A673 (cell line): ENCODE data around the gene FGD4. TPM values are rescaled to one million over a fixed set of nuclear protein-coding genes. Genes with fewer than 3 reads are reported as not detected.
A peak's percentile ranks its signal among the peaks of the same experiment; 100 is the strongest.

Experiments used
- Bru-seq: library from RNA; stranded (reverse); fragments of 400-500 nt; gene quantifications from one replicate; lab custom pipeline; 2021; lab: Mats Ljungman, UMichigan
- BruChase-seq, 2 experiments: library from RNA; stranded (reverse); fragments of 400-500 nt; gene quantifications; one replicate each; lab custom pipeline; 2021; lab: Mats Ljungman, UMichigan
- BruUV-seq: library from RNA; stranded (reverse); fragments of 400-500 nt; replicated peaks from 2 replicates; lab custom pipeline; 2021; lab: Mats Ljungman, UMichigan
- CTCF ChIA-PET: fragments of 300-600 bp; sonication (Branson Sonifier 250); formaldehyde crosslinking; loops from one replicate; lab custom pipeline; 2022; ENCODE audit warnings: antibody characterized with exemption; lab: Charles Lee
- POLR2A ChIA-PET: fragments of 300-600 bp; sonication (Branson Sonifier 250); formaldehyde crosslinking; loops from one replicate; lab custom pipeline; 2022; ENCODE audit warnings: antibody characterized with exemption; ENCODE audit not compliant: low non-redundant PET; lab: Charles Lee
- DNase-seq: peaks from one replicate; pipeline ENCODE4 v3.0.0-alpha.2; 2015; ENCODE audit warnings: low spot score
- H3K27ac ChIP-seq: fragments of 200-600 bp; sonication (generic); 2 replicates; pipeline ENCODE4 v1.5.1; 2016; ENCODE audit warnings: mixed run types, low read depth, mild to moderate bottlenecking, mixed read lengths, antibody characterized with exemption, low read length; ENCODE audit not compliant: poor library complexity, severe bottlenecking
- H3K27me3 ChIP-seq: fragments of 200-600 bp; sonication (generic); replicated peaks from 2 replicates; pipeline ENCODE4 v1.6.1; 2017; ENCODE audit warnings: mixed run types, low read depth, mild to moderate bottlenecking, mixed read lengths, antibody characterized with exemption, low read length; ENCODE audit not compliant: insufficient read depth, poor library complexity
- H3K36me3 ChIP-seq: fragments of 200-600 bp; sonication (generic); 2 replicates; pipeline ENCODE4 v1.6.1; 2016; ENCODE audit warnings: mixed run types, mild to moderate bottlenecking, mixed read lengths, antibody characterized with exemption, low read length; ENCODE audit not compliant: insufficient read depth, poor library complexity, severe bottlenecking
- H3K4me1 ChIP-seq: fragments of 200-600 bp; sonication (generic); 2 replicates; pipeline ENCODE4 v1.6.1; 2017; ENCODE audit warnings: mixed run types, mild to moderate bottlenecking, mixed read lengths, antibody characterized with exemption, low read length; ENCODE audit not compliant: insufficient read depth, poor library complexity, severe bottlenecking
- H3K4me3 ChIP-seq: fragments of 200-600 bp; sonication (generic); 2 replicates; pipeline ENCODE4 v1.5.1; 2016; ENCODE audit warnings: low read depth, mixed run types, mild to moderate bottlenecking, mixed read lengths, low read length; ENCODE audit not compliant: poor library complexity, severe bottlenecking
- H3K9me3 ChIP-seq: fragments of 200-600 bp; sonication (generic); 2 replicates; pipeline ENCODE4 v1.6.1; 2016; ENCODE audit warnings: mixed run types, low read depth, mild to moderate bottlenecking, mixed read lengths, antibody characterized with exemption, low read length; ENCODE audit not compliant: poor library complexity, severe bottlenecking
- EZH2 ChIP-seq: fragments of 200-600 bp; sonication (generic); IDR thresholded peaks from 2 replicates; pipeline ENCODE4 v1.6.1; 2017; ENCODE audit warnings: borderline replicate concordance, low read depth, mild to moderate bottlenecking, mixed read lengths, antibody characterized with exemption, low read length; ENCODE audit not compliant: poor library complexity, severe bottlenecking
- intact Hi-C: fragments of 100-400 bp; cut with micrococcal nuclease; formaldehyde crosslinking; loops from one replicate; pipeline ENCODE4 v1.10.0; 2022; ENCODE audit not compliant: unreplicated experiment
- long read RNA-seq: library from polyadenylated mRNA; stranded (forward); transcript quantifications from one replicate; pipeline ENCODE4 v2.0.0, GENCODE V29; 2022
- total RNA-seq: library from RNA; stranded (reverse); gene quantifications from 2 replicates; pipeline ENCODE4 v1.2.3, GENCODE V29; 2021
- TF ChIP-seq, protein P1 (sequence below): fragments of 300-800, 200-600 bp; sonication (generic); conservative IDR thresholded peaks from 2 replicates; pipeline ENCODE4 v1.5.1; 2017; ENCODE audit warnings: low read depth, mild to moderate bottlenecking, antibody characterized with exemption, low read length, moderate library complexity, mixed read lengths

The FGD4 gene
- 21.5 and 22.6 TPM in 2 replicates for total RNA-seq
- Bru-seq, nascent RNA, result percentile 69 among the genes with signal in this experiment
- BruChase-seq, experiment 1, labeled RNA remaining after a 2-hour chase, result percentile 63 among the genes with signal in this experiment
- BruChase-seq, experiment 2, labeled RNA remaining after a 6-hour chase, result percentile 60 among the genes with signal in this experiment
- long read RNA-seq, full-length matches to known transcripts, result 3 of 6 reads
- long read RNA-seq, partial matches to known transcripts, result 0 of 6 reads
- long read RNA-seq, other reads (novel, unspliced or antisense), result 3 of 6 reads

DNA sequence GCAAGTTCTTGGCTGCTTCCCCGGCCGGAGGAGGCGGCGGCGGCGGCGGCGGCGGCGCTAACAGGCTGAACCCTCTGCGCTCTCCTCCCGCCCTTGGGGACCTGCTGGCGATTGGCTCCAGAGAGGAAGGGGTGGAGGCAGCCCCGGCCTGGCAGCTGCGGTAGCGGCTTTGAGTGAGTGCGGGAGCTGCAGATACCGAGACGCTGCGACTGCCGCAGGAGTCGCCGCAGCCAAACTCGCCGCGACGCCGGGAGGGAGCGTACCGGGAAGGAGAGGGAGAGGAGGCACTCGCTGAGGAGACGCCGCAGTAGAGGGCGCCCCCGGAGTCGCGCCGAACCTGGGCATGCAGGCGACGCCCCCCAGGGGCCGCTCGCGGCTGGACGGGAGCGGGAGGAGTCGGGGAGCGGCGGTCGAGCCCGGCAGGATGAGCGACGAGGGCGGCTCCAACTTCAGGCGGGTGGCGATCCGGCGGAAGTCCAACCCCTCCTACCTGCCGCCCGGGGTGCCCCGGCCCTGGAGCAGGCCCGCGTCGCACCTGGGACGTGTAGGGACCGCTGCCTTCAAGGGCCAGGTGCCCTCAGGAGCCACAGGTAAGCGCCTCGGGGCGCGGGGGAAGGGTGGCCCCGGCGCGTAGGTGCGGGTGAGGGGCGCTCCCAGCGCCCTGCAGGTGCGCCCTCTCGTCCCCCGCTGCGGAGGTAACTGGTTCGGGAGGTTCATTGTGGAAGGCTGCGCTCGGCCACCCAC is at the start of gene FGD4:
TSS of gene FGD4 (plus strand) at position 189 of the 744 bp plus-strand sequence.
- Histone ChIP-seq H3K27ac (no peak within 1 kb of the TSS), H3K36me3 (no peaks in the 10 kb centered on the region), H3K4me3 (peak within 1 kb of the TSS; percentile 65), H3K9me3 (no peaks in the 10 kb centered on the region), H3K4me1 (peaks cover 12% of the 10 kb centered on the region), H3K27me3 (peaks cover 9% of the 10 kb centered on the region)
- TF ChIP-seq, protein P1, sequence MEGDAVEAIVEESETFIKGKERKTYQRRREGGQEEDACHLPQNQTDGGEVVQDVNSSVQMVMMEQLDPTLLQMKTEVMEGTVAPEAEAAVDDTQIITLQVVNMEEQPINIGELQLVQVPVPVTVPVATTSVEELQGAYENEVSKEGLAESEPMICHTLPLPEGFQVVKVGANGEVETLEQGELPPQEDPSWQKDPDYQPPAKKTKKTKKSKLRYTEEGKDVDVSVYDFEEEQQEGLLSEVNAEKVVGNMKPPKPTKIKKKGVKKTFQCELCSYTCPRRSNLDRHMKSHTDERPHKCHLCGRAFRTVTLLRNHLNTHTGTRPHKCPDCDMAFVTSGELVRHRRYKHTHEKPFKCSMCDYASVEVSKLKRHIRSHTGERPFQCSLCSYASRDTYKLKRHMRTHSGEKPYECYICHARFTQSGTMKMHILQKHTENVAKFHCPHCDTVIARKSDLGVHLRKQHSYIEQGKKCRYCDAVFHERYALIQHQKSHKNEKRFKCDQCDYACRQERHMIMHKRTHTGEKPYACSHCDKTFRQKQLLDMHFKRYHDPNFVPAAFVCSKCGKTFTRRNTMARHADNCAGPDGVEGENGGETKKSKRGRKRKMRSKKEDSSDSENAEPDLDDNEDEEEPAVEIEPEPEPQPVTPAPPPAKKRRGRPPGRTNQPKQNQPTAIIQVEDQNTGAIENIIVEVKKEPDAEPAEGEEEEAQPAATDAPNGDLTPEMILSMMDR, result peak; percentile 70
- no peak for TF ChIP-seq EZH2
- ChIA-PET POLR2A (interaction anchor here (0.6 kb wide), 3 partner anchors 8 to 269 kb away, joined by 3 to 4 read pairs (median 3); no protein-coding TSS in a partner anchor), CTCF (interaction anchor here (0.6 kb wide), 1 partner anchor 1990 kb away, joined by 9 read pairs; no protein-coding TSS in a partner anchor)
- DNase-seq, result peak; percentile 91
- intact Hi-C loops, result no loop called here
- BruUV-seq, result no TSS peak

DNA sequence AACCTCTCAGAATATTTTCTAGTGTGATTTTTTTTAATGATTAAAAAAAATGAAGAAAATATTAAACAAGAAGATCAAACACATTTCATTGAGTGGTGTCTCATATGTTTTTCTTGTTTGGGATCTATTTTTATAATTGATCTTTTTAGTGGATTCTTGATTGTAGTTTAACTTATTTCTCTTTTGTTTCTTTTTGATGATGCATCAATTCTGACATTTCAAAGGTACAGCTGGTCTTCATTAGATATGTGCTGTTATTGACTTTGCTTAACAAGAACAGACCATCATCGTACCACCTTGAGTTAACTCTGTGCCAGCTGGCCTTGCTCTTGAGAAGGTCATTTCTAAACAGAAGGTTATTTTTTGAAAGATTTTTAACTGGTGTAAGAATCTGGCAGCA is 45.8 kb upstream of the FGD4 start:
- Histone ChIP-seq H3K27ac (no peak overlapping the region), H3K9me3 (no peaks in the 10 kb centered on the region), H3K36me3 (no peaks in the 10 kb centered on the region), H3K27me3 (no peaks in the 10 kb centered on the region), H3K4me1 (no peaks in the 10 kb centered on the region), H3K4me3 (no peak overlapping the region)
- DNase-seq, result no peak
- intact Hi-C loops, result no loop called here
- BruUV-seq, result no TSS peak
- CTCF ChIA-PET, result no interaction called here
- POLR2A ChIA-PET, result no interaction called here
- TF ChIP-seq, protein P1, result no peak
- no peak for TF ChIP-seq EZH2

DNA sequence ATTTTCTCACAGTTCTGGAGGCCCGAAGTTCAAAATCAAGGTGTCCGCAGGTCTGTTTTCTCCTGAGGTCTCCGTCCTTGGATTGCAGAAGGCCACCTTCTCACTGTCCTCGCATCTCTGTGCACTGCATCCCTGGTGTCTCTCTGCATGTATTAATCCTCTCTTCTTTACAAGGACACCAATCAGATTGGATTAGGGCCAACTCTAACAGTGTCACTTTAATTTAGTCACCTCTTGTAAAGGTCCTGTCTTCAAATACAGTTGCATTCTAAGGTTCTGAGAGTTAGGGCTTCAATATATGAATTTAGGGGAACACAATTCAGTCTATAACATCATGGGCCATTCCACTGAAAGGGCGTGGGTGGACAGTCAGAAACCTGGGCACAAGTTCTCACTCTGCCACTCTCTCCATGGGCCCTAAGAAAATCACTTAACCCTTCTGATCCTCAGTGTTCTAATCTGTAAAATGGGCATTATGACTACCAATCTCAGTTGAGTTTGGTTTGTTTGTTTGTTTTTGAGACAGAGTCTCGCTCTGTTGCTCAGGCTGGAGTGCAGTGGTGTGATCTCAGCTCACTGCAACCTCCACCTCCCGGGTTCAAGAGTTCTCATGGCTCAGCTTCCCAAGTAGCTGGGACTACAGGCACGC is 41.6 kb upstream of the FGD4 start:
- TF ChIP-seq, protein P1, result no peak
- no peak for TF ChIP-seq EZH2
- intact Hi-C loops, result no loop called here

More for the DNA sequence above, 41.6 kb upstream of the FGD4 start:
- ChIA-PET POLR2A (no interaction called here), CTCF (no interaction called here)
- DNase-seq, result no peak
- Histone ChIP-seq H3K4me3 (no peak overlapping the region), H3K36me3 (no peaks in the 10 kb centered on the region), H3K9me3 (no peaks in the 10 kb centered on the region), H3K27me3 (no peaks in the 10 kb centered on the region), H3K4me1 (peaks cover 5% of the 10 kb centered on the region), H3K27ac (no peak overlapping the region)
- BruUV-seq, result no TSS peak
